HepG2 (cell line): Measurements from ENCODE around the gene RABGGTA. TPM values are rescaled to one million over a fixed set of nuclear protein-coding genes. Genes with fewer than 3 reads are reported as not detected.

Source experiments
- CEBPG ChIP-seq: IDR thresholded peaks from 2 replicates; pipeline ENCODE4 v1.6.1; 2016
- EEA1 ChIP-seq: sonication (generic); formaldehyde crosslinking; IDR thresholded peaks from 2 replicates; pipeline ENCODE4 v1.5.1; 2020; ENCODE audit warnings: mild to moderate bottlenecking, missing genetic modification reagents, borderline replicate concordance
- FOXP1 ChIP-seq, 2 experiments: fragments of 450-650 bp in 1 of 2; IDR thresholded peaks; 2 replicates each; pipeline ENCODE4 v1.6.1; 2017 to 2018; ENCODE audit warnings: antibody characterized with exemption in 1 of 2
- NAIF1 ChIP-seq: sonication (generic); formaldehyde crosslinking; IDR thresholded peaks from 2 replicates; pipeline ENCODE4 v1.5.0; 2020; ENCODE audit warnings: mild to moderate bottlenecking, missing genetic modification reagents, borderline replicate concordance
- NFE2L2 ChIP-seq: fragments of 150-350 bp; IDR thresholded peaks from 2 replicates; pipeline ENCODE4 v1.6.1; 2014; ENCODE audit warnings: low read length
- PRMT3 ChIP-seq: sonication (generic); formaldehyde crosslinking; IDR thresholded peaks from 2 replicates; pipeline ENCODE4 v1.8.1; 2022; ENCODE audit warnings: low read depth, mild to moderate bottlenecking, moderate library complexity, missing genetic modification reagents, borderline replicate concordance
- RARA ChIP-seq: IDR thresholded peaks from 2 replicates; pipeline ENCODE4 v1.6.1; 2016; ENCODE audit warnings: missing genetic modification reagents, missing compliant biosample characterization
- ZFP41 ChIP-seq: sonication (generic); formaldehyde crosslinking; IDR thresholded peaks from 2 replicates; pipeline ENCODE4 v1.4.0; 2020; ENCODE audit warnings: mild to moderate bottlenecking, missing genetic modification reagents, borderline replicate concordance
- ZKSCAN1 ChIP-seq: fragments of 150-350 bp; IDR thresholded peaks from 2 replicates; pipeline ENCODE4 v1.6.1; 2014; ENCODE audit warnings: low read length
- ZNF17 ChIP-seq: sonication (generic); formaldehyde crosslinking; IDR thresholded peaks from 2 replicates; pipeline ENCODE4 v1.5.0; 2020; ENCODE audit warnings: mild to moderate bottlenecking, missing genetic modification reagents
- ZNF335 ChIP-seq: sonication (generic); formaldehyde crosslinking; IDR thresholded peaks from 2 replicates; pipeline ENCODE4 v1.4.0; 2020; ENCODE audit warnings: missing genetic modification reagents
- ZNF451 ChIP-seq: sonication (generic); formaldehyde crosslinking; IDR thresholded peaks from 2 replicates; pipeline ENCODE4 v1.5.0; 2020; ENCODE audit warnings: mild to moderate bottlenecking, missing genetic modification reagents
- ZNF501 ChIP-seq: sonication (generic); formaldehyde crosslinking; IDR thresholded peaks from 2 replicates; pipeline ENCODE4 v1.5.1; 2020; ENCODE audit warnings: mild to moderate bottlenecking, moderate library complexity, missing genetic modification reagents
- ZNF841 ChIP-seq: sonication (generic); formaldehyde crosslinking; IDR thresholded peaks from 2 replicates; pipeline ENCODE4 v1.8.1; 2023; ENCODE audit warnings: missing genetic modification reagents, borderline replicate concordance
- polyA plus RNA-seq, 8 experiments: library from polyadenylated mRNA; depleted of rRNA in 3 of 8; stranded (reverse) in 7 of 8; unstranded in 1 of 8; fragments of >200 nt; fragmentation: Illumina TruSeq in 4 of 8; extraction: Trizol in 4 of 8; gene quantifications; 2 replicates each; pipeline versions ENCODE4 v1.2.1 to v1.2.3, GENCODE V29; 2011 to 2016; ENCODE audit warnings: low read depth in 4 of 8, missing spikeins in 1 of 8, mixed read lengths in 1 of 8; ENCODE audit not compliant: insufficient read depth in 1 of 8
- total RNA-seq, 5 experiments: library from RNA; depleted of rRNA; stranded (reverse); fragments of >200 nt; fragmentation: Illumina TruSeq; extraction: Trizol; gene quantifications; 2 replicates each; pipeline ENCODE4 v1.2.3, GENCODE V29; 2016; ENCODE audit warnings: low read depth in 1 of 5
- TF ChIP-seq, protein P1 (sequence below): sonication (generic); formaldehyde crosslinking; IDR thresholded peaks from 2 replicates; pipeline ENCODE4 v1.4.0; 2020; ENCODE audit warnings: missing genetic modification reagents, borderline replicate concordance
- TF ChIP-seq, protein P2 (sequence below): IDR thresholded peaks from 2 replicates; pipeline ENCODE4 v1.6.1; 2016; ENCODE audit warnings: missing compliant biosample characterization, missing genetic modification reagents, borderline replicate concordance
- TF ChIP-seq, protein P3 (sequence below): sonication (generic); formaldehyde crosslinking; IDR thresholded peaks from 2 replicates; pipeline ENCODE4 v1.4.0; 2020; ENCODE audit warnings: missing genetic modification reagents
- TF ChIP-seq, protein P4 (sequence below): sonication (generic); formaldehyde crosslinking; IDR thresholded peaks from 2 replicates; pipeline ENCODE4 v1.9.0; 2022; ENCODE audit warnings: missing genetic modification reagents, mild to moderate bottlenecking, borderline replicate concordance
- TF ChIP-seq, protein P5 (sequence below): sonication (generic); formaldehyde crosslinking; IDR thresholded peaks from 2 replicates; pipeline ENCODE4 v1.4.0; 2020; ENCODE audit warnings: missing genetic modification reagents, low read depth, mild to moderate bottlenecking, borderline replicate concordance

Gene RABGGTA
- total and polyA plus RNA-seq, 2 of the 13 experiments (the other 11 are each of a cell fraction or from before 2014, with no cell fraction given): 57.9 to 90.8 TPM

DNA sequence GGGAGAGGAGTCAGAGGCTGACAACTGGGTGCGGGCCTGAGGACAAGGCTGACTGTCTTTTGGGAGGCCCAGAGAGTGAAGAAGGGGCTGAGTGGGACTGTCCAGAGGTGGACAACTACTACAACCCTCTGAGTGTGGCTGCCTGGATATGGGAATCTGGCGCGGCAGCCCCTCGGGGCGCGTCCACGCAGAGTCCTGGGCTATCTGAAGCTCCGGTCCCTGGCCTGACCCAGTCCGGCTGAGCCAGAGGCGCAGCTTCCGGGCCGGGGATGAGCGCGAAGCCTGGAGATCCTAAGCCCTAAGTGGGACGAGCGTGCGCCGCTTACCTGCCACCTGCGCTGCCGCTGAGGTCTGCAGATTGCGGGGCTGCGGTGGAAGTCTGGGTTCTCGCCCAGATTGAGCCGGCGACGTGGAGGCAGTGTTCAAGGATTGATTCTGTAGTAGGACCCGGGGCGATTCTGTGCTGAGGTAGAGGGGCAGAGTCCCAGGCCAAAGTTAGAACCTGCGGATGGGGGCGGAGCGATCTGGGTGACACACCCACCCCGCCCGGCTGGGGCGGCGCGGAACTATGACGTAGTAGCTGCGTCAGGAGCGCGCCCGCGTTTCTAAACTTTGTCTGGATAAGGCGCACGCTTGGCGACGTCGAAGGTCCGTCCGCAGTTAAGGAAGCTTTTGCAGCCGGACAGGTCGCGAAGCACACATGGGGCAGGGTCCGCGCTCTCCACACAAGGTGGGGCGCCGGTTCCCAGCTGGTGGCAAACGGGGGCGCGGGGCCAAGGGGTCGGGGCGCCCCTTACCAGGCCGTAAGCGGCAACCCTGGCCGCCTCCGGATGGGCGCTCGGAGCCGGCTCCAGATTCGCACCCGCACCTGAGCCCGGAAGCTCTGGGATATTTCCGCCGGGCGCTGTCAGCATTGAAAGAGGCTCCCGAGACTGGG is 28.1 kb upstream of the RABGGTA start, which contains the start of the genes DHRS1 and NOP9 (continued):
- TF ChIP-seq, protein P1, sequence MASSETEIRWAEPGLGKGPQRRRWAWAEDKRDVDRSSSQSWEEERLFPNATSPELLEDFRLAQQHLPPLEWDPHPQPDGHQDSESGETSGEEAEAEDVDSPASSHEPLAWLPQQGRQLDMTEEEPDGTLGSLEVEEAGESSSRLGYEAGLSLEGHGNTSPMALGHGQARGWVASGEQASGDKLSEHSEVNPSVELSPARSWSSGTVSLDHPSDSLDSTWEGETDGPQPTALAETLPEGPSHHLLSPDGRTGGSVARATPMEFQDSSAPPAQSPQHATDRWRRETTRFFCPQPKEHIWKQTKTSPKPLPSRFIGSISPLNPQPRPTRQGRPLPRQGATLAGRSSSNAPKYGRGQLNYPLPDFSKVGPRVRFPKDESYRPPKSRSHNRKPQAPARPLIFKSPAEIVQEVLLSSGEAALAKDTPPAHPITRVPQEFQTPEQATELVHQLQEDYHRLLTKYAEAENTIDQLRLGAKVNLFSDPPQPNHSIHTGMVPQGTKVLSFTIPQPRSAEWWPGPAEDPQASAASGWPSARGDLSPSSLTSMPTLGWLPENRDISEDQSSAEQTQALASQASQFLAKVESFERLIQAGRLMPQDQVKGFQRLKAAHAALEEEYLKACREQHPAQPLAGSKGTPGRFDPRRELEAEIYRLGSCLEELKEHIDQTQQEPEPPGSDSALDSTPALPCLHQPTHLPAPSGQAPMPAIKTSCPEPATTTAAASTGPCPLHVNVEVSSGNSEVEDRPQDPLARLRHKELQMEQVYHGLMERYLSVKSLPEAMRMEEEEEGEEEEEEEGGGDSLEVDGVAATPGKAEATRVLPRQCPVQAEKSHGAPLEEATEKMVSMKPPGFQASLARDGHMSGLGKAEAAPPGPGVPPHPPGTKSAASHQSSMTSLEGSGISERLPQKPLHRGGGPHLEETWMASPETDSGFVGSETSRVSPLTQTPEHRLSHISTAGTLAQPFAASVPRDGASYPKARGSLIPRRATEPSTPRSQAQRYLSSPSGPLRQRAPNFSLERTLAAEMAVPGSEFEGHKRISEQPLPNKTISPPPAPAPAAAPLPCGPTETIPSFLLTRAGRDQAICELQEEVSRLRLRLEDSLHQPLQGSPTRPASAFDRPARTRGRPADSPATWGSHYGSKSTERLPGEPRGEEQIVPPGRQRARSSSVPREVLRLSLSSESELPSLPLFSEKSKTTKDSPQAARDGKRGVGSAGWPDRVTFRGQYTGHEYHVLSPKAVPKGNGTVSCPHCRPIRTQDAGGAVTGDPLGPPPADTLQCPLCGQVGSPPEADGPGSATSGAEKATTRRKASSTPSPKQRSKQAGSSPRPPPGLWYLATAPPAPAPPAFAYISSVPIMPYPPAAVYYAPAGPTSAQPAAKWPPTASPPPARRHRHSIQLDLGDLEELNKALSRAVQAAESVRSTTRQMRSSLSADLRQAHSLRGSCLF (CRISPR knock-in tag): no peak; the same call in 1 of the 2 replicates
- peak; percentile 97 for TF ChIP-seq ZNF501
- TF ChIP-seq, protein P2, sequence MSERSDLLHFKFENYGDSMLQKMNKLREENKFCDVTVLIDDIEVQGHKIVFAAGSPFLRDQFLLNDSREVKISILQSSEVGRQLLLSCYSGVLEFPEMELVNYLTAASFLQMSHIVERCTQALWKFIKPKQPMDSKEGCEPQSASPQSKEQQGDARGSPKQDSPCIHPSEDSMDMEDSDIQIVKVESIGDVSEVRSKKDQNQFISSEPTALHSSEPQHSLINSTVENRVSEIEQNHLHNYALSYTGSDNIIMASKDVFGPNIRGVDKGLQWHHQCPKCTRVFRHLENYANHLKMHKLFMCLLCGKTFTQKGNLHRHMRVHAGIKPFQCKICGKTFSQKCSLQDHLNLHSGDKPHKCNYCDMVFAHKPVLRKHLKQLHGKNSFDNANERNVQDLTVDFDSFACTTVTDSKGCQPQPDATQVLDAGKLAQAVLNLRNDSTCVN: peak; percentile 92
- TF ChIP-seq CEBPG (CRISPR knock-in tag): peak; percentile 74
- TF ChIP-seq ZNF17: no peak
- TF ChIP-seq RARA (CRISPR knock-in tag): peak; percentile 71
- TF ChIP-seq, protein P3, sequence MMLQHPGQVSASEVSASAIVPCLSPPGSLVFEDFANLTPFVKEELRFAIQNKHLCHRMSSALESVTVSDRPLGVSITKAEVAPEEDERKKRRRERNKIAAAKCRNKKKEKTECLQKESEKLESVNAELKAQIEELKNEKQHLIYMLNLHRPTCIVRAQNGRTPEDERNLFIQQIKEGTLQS (CRISPR knock-in tag): peak; percentile 76
- TF ChIP-seq ZKSCAN1: peak; percentile 76
- no peak for TF ChIP-seq ZNF841 (CRISPR knock-in tag)
- 0 out of 2 replicates have a peak, but pooled peaks have one; percentile 7 for TF ChIP-seq NFE2L2
- peak; percentile 93 for TF ChIP-seq ZNF335
- TF ChIP-seq ZNF451 (CRISPR knock-in tag): peak; percentile 98
- peak; percentile 92; the same call in 1 of the 2 replicates for TF ChIP-seq NAIF1 (CRISPR knock-in tag)
- TF ChIP-seq ZFP41 (CRISPR knock-in tag): peak; percentile 76; the same call in 1 of the 2 replicates
- no peak for TF ChIP-seq PRMT3 (CRISPR knock-in tag)
- TF ChIP-seq, protein P4, sequence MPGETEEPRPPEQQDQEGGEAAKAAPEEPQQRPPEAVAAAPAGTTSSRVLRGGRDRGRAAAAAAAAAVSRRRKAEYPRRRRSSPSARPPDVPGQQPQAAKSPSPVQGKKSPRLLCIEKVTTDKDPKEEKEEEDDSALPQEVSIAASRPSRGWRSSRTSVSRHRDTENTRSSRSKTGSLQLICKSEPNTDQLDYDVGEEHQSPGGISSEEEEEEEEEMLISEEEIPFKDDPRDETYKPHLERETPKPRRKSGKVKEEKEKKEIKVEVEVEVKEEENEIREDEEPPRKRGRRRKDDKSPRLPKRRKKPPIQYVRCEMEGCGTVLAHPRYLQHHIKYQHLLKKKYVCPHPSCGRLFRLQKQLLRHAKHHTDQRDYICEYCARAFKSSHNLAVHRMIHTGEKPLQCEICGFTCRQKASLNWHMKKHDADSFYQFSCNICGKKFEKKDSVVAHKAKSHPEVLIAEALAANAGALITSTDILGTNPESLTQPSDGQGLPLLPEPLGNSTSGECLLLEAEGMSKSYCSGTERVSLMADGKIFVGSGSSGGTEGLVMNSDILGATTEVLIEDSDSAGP (CRISPR knock-in tag): peak; percentile 98
- no peak for TF ChIP-seq FOXP1 (IDR thresholded peaks at IDR 0.05)
- peak; percentile 44; the same call in 1 of the 2 replicates for TF ChIP-seq FOXP1 (CRISPR knock-in tag; IDR thresholded peaks at IDR 0.05)
- TF ChIP-seq, protein P5, sequence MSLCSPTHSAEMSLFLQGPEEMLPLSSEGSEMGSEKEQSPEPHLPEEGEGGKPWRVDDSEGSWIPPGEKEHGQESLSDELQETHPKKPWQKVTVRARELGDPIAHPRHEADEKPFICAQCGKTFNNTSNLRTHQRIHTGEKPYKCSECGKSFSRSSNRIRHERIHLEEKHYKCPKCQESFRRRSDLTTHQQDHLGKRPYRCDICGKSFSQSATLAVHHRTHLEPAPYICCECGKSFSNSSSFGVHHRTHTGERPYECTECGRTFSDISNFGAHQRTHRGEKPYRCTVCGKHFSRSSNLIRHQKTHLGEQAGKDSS: peak; percentile 96; the same call in 1 of the 2 replicates
- peak; percentile 91 for TF ChIP-seq EEA1 (CRISPR knock-in tag)
